GM21360 (cell line): Measurements from ENCODE around the gene TMCO1.
"Not testable (repeated sequence)": the region's sequence is repeated elsewhere in the genome, so short reads cannot be mapped to it uniquely, and the experiment has no call there.

Experiments
- ATAC-seq: cut with Tn5 transposase; IDR thresholded peaks from one replicate; pipeline ENCODE4 v1.9.1; 2021; ENCODE audit warnings: mild to moderate bottlenecking, moderate library complexity; ENCODE audit not compliant: unreplicated experiment

TMCO1 gene

DNA sequence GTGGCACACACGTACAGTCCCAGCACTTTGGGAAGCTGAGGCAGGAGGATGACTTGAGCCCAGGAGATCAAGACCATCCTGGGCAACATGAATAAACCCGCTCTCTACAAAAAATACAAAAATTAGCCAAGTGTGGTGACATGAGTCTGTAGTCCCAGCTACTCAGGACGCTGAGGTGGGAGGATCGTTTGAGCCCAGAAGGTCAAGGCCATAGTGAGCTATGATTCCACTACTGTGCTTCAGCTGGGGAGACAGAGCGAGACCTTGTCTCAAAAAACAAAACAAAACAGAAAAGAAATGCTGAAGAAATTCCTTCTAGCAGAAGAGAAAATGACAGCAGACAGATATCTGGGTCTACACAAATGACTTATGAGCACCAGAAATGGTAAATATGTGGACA, 80.6 kb downstream of the TMCO1 start:
- no peak for ATAC-seq

DNA sequence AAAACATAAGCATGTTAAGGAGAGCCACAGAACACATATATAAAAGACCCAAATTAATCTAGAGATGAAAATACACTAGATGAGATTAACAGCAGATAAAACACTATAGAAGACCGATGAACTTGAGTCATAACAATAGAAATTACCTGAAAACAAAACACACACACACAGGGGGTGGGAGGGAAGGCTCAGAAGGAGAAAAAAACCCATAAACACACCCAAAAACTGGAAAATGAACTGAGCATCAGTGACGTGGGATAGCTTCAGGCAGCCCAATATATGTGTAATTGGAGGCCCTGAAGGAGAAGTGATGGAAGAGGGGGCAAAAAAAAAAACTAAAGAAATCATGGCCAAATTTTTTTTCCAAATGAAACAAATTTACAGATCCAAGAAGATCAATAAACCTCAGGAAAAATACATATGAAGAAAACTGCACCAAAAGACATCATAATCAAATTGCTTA, 81.7 kb downstream of the TMCO1 start:
- ATAC-seq = peak; percentile 52

DNA sequence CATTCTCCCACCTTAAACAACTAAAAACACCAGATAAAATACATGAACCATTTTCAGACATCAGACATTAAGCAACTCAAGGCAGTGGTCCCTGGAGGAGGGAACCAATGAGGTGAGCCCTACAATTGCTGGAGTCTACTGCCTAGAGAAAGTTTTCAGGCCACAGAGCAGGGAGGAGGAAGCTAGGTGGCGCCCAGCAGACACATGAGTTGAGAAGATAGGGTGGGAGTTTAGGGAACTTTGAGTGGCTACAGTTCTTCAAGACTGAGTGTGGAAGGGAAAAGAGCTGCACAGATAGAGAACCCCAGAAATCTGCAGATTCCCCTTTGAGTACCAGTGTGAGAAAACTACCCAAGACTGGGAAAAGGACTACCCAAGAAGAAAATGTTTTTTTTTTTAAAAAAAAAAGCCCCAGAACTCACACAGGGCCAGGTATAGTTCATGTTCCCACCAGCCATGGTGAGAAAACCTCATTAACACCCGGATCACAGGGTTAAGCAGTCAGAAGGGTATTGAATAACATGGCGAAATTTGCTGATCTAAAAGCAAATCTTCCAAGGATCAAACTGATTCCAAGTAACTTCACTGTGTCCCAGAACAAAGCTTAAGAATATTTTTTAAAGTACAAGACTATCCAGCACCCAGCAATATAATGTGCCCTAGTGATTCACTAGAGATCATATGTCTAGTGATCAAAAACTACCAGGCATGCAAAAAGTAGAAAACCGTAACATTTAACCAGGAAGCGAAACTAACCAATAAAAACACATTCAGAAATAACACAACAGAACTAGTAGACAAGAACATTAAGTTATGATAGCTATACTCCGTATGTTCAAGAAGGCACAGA, 82.3 kb downstream of the TMCO1 start:
- ATAC-seq = peak; percentile 83

DNA sequence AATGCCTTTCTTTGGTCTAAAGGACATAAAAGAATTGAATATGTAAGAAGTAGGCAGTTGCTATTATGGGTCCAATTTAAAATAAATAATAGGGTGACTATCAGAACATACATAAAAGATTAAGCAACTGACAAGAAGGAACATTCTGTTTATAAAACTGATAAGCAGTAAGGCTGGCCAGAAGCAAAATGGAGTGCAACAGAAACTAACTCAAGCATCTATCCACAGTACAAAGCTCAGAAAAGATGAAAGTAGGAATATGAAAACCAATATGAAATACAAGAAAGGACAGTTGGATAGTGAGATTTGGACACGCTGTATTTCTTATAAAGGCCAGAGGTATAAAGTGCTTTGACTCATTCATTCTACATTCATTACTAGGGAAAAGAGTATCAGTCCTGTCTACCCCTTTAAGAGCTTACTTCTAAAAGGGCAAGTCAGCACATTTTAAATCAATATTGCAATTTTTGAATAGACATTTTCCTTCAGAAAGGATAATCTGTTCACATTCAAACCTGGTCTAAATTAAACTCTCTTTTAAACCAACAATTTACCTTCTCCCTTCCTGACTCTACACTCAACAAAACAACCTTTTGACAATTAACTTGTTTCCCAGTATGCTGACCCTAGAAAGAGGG, 84.7 kb downstream of the TMCO1 start:
- ATAC-seq = no peak

GRCh38 chr1:165680773-165681172, 87.9 kb downstream of the TMCO1 start:
- ATAC-seq = not testable (repeated sequence)

DNA sequence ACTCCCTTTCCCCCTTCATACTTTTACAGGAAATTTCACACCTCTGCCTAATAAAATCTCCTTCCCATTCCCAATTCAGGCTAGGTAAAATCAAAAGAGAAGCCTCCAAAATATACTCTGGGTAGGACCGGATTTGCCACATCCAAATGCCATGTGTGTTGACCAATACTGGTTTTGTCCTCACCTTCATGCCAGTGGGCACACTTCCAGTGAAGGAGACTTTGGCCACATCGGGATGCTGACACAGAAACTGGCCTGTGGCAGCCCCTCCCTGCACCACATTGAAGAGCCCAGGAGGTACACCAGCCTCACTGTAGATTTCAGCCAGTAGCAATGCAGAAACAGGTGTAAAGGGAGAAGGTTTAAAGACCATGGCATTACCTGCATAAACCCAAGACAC, 88.4 kb downstream of the TMCO1 start:
- no peak for ATAC-seq

GRCh38 chr1:165679282-165680036, 89.2 kb downstream of the TMCO1 start:
- no peak for ATAC-seq

GRCh38 chr1:165678509-165678908, 90.2 kb downstream of the TMCO1 start:
- no peak for ATAC-seq
